ENCODE data around the gene CHRNB2.

The CHRNB2 gene

GRCh38 chr1:154551474-154551873, 16.1 kb upstream of the CHRNB2 start:
- CTCF ChIA-PET = interaction anchor here (1.0 kb wide), 1 partner anchor 564 kb away, joined by 3 read pairs; no protein-coding TSS in a partner anchor
- TF ChIP-seq CTCF (conservative IDR thresholded peaks at IDR 0.05; ENCODE audit: low read depth) = no peak
- POLR2A ChIA-PET (ENCODE audit: low non-redundant PET) = no interaction called here
- DNase-seq (ENCODE audit: low spot score) = no peak
- 0 out of 2 replicates have a peak overlapping the region, but pooled peaks have one; percentile 3 for H3K27ac ChIP-seq

GRCh38 chr1:154552036-154552435, 15.5 kb upstream of the CHRNB2 start:
- DNase-seq (ENCODE audit: low spot score) = no peak
- H3K27ac ChIP-seq = no peak overlapping the region
- no peak for TF ChIP-seq CTCF (conservative IDR thresholded peaks at IDR 0.05; ENCODE audit: low read depth)
- ChIA-PET POLR2A (ENCODE audit: low non-redundant PET) (no interaction called here), CTCF (interaction anchor here (1.0 kb wide), 1 partner anchor 565 kb away, joined by 3 read pairs; no protein-coding TSS in a partner anchor)

GRCh38 chr1:154553056-154554030, 14.2 kb upstream of the CHRNB2 start:
- ChIA-PET CTCF (interaction anchor here (0.6 to 1.9 kb wide), 3 partner anchors 19 to 275 kb away, joined by 4 to 6 read pairs (median 4); no protein-coding TSS in a partner anchor), POLR2A (ENCODE audit: low non-redundant PET) (no interaction called here)
- DNase-seq (ENCODE audit: low spot score) = no peak
- H3K27ac ChIP-seq = no peak overlapping the region
- TF ChIP-seq CTCF (conservative IDR thresholded peaks at IDR 0.05; ENCODE audit: low read depth) = no peak

- no peak for DNase-seq (ENCODE audit: low spot score)
- peak overlapping the region; percentile 55 for H3K27ac ChIP-seq
- no peak for TF ChIP-seq CTCF (conservative IDR thresholded peaks at IDR 0.05; ENCODE audit: low read depth)
- CTCF ChIA-PET = no interaction called here
- POLR2A ChIA-PET (ENCODE audit: low non-redundant PET) = no interaction called here
These were observed 11.2 kb upstream of the CHRNB2 start for GRCh38 chr1:154556422-154556821.

- no peak for DNase-seq (ENCODE audit: low spot score)
- TF ChIP-seq CTCF (conservative IDR thresholded peaks at IDR 0.05; ENCODE audit: low read depth) = no peak
- POLR2A ChIA-PET (ENCODE audit: low non-redundant PET) = no interaction called here
- CTCF ChIA-PET = no interaction called here
- H3K27ac ChIP-seq = peak overlapping the region; percentile 92
These were observed 10.2 kb upstream of the CHRNB2 start for GRCh38 chr1:154557248-154557938.

- CTCF ChIA-PET = no interaction called here
These were observed 9.4 kb upstream of the CHRNB2 start, which contains the start of gene UBE2Q1 for GRCh38 chr1:154557939-154558719. UBE2Q1 (minus strand) TSS chr1:154558662; CDS start chr1:154558553, 109 bp downstream.

More at GRCh38 chr1:154557939-154558719, 9.4 kb upstream of the CHRNB2 start, which contains the start of gene UBE2Q1:
- POLR2A ChIA-PET (ENCODE audit: low non-redundant PET) = interaction anchor here (0.6 kb wide), 1 partner anchor 415 kb away, joined by 6 read pairs; no protein-coding TSS in a partner anchor
- TF ChIP-seq CTCF (conservative IDR thresholded peaks at IDR 0.05; ENCODE audit: low read depth) = no peak
- no peak for DNase-seq (ENCODE audit: low spot score)
- H3K27ac ChIP-seq = peak within 1 kb of the TSS; percentile 92

Data from RWPE1 (cell line).